Keratinocyte (primary cell): ENCODE measurements around the gene CRIM1.

ENCODE experiments used
- EZH2 ChIP-seq: IDR thresholded peaks from one replicate; pipeline ENCODE4 v1.6.1; 2012; ENCODE audit warnings: inconsistent platforms, mild to moderate bottlenecking, low read length, moderate library complexity
- TF ChIP-seq, protein P1 (sequence below), 3 experiments: IDR thresholded peaks in 1 of 3; conservative IDR thresholded peaks in 1 of 3; optimal IDR thresholded peaks in 1 of 3; 2 replicates in 2 of 3; 3 replicates in 1 of 3; pipeline versions ENCODE3 to v1.5.1; 2011; ENCODE audit warnings: low read length in 3 of 3, mild to moderate bottlenecking in 3 of 3, moderate library complexity in 2 of 3, control low read depth in 1 of 3, inconsistent platforms in 1 of 3; ENCODE audit not compliant: insufficient read depth in 2 of 3; ENCODE audit errors: extremely low read depth in 1 of 3

DNA sequence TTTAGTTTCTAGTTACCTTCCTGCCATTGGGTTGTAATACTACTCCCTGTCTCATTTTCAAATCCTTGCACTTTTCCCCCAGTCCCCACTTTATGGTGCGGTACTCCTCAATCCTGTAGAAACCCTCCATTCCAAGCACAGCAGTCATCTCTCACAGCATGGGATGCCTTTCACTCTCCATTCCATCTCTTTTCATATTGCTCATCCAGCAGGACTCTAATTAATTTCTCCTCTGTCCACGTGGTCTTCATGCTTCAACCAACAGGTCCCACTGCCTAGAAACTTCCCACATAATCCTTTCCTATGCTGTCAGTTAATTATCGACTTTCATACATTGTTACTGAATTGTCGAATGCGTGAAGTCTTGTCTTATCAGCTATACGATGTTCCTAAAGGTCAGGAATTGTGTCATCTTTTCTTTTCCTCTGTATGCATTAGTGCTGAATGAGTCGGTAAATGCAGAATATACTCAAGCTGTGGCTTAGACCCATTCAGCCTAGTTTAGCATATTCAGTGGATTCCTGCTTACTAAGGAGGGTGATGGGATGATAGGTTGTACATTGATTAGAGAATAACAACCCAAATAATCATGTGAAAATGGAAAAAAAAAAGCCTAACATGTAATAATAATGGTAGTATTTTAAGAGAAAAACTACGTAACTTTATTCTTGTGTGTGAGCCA lies 89.7 kb downstream of the CRIM1 start:
- TF ChIP-seq, protein P1, sequence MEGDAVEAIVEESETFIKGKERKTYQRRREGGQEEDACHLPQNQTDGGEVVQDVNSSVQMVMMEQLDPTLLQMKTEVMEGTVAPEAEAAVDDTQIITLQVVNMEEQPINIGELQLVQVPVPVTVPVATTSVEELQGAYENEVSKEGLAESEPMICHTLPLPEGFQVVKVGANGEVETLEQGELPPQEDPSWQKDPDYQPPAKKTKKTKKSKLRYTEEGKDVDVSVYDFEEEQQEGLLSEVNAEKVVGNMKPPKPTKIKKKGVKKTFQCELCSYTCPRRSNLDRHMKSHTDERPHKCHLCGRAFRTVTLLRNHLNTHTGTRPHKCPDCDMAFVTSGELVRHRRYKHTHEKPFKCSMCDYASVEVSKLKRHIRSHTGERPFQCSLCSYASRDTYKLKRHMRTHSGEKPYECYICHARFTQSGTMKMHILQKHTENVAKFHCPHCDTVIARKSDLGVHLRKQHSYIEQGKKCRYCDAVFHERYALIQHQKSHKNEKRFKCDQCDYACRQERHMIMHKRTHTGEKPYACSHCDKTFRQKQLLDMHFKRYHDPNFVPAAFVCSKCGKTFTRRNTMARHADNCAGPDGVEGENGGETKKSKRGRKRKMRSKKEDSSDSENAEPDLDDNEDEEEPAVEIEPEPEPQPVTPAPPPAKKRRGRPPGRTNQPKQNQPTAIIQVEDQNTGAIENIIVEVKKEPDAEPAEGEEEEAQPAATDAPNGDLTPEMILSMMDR (optimal IDR thresholded peaks at IDR 0.05 in 1 of 3, IDR thresholded peaks at IDR 0.05 in 1 of 3, conservative IDR thresholded peaks at IDR 0.05 in 1 of 3; ENCODE audit: extremely low read depth in 1 of 3, insufficient read depth in 2 of 3, low read length in 3 of 3), result no peak
- TF ChIP-seq EZH2, result no peak
